Cardiac muscle cell (in vitro differentiated cells and primary cell): ENCODE measurements around the gene SORL1-AS1.

ENCODE experiments used
- DNase-seq, 2 donors: peaks; one replicate each; pipeline versions ENCODE4 v3.0.0 to v3.0.0-alpha.2; 2010 to 2017; ENCODE audit warnings: low read depth in 1 of 2, low spot score in 1 of 2
- H3K27ac ChIP-seq: fragments of 200-600 bp; sonication (generic); 2 replicates; pipeline ENCODE4 v1.5.1; 2016
- H3K27me3 ChIP-seq: fragments of 200-600 bp; sonication (generic); 2 replicates; pipeline ENCODE4 v1.6.0; 2016; ENCODE audit warnings: control low read depth
- H3K36me3 ChIP-seq: fragments of 200-600 bp; sonication (generic); 2 replicates; pipeline ENCODE4 v1.5.1; 2016; ENCODE audit warnings: control low read depth
- H3K4me1 ChIP-seq: fragments of 200-600 bp; sonication (generic); 2 replicates; pipeline ENCODE4 v1.8.1; 2017; ENCODE audit warnings: low read depth, mild to moderate bottlenecking, mixed run types
- H3K4me3 ChIP-seq: fragments of 200-600 bp; sonication (generic); 2 replicates; pipeline ENCODE4 v1.5.1; 2016; ENCODE audit warnings: mild to moderate bottlenecking
- H3K9me3 ChIP-seq: fragments of 200-600 bp; sonication (generic); 2 replicates; pipeline ENCODE4 v1.5.1; 2017; ENCODE audit warnings: low read depth, mild to moderate bottlenecking, control low read depth
- CTCF ChIP-seq: IDR thresholded peaks from 2 replicates; pipeline ENCODE4 v1.5.1; 2012; ENCODE audit warnings: low read depth, mild to moderate bottlenecking, low read length

Gene SORL1-AS1

GRCh38 chr11:121445071-121445768 is 7.5 kb downstream of the SORL1-AS1 start:
- H3K4me1 ChIP-seq = no peaks in the 10 kb centered on the region
- H3K27ac ChIP-seq = no peak overlapping the region
- TF ChIP-seq CTCF = no peak
- DNase-seq = no peak
- no peaks in the 10 kb centered on the region for H3K36me3 ChIP-seq
- H3K27me3 ChIP-seq = no peaks in the 10 kb centered on the region
- H3K4me3 ChIP-seq = no peak overlapping the region
- H3K9me3 ChIP-seq = no peaks in the 10 kb centered on the region

- no peaks in the 10 kb centered on the region for H3K9me3 ChIP-seq
- DNase-seq = no peak
- no peaks in the 10 kb centered on the region for H3K4me1 ChIP-seq
Observed at GRCh38 chr11:121444526-121444925, 8.2 kb downstream of the SORL1-AS1 start.

GRCh38 chr11:121443688-121444275 is 9.0 kb downstream of the SORL1-AS1 start:
- Histone ChIP-seq H3K9me3 (no peaks in the 10 kb centered on the region), H3K36me3 (no peaks in the 10 kb centered on the region), H3K27ac (no peak overlapping the region), H3K27me3 (no peaks in the 10 kb centered on the region), H3K4me1 (no peaks in the 10 kb centered on the region), H3K4me3 (no peak overlapping the region)
- no peak for DNase-seq
- no peak for TF ChIP-seq CTCF

More at GRCh38 chr11:121444526-121444925, 8.2 kb downstream of the SORL1-AS1 start:
- Histone ChIP-seq H3K27ac (no peak overlapping the region), H3K4me3 (no peak overlapping the region), H3K27me3 (no peaks in the 10 kb centered on the region), H3K36me3 (no peaks in the 10 kb centered on the region)
- no peak for TF ChIP-seq CTCF

GRCh38 chr11:121441521-121441920 is 11.2 kb downstream of the SORL1-AS1 start:
- Histone ChIP-seq H3K36me3 (no peaks in the 10 kb centered on the region), H3K9me3 (no peaks in the 10 kb centered on the region), H3K4me3 (no peak overlapping the region), H3K4me1 (no peaks in the 10 kb centered on the region), H3K27ac (no peak overlapping the region), H3K27me3 (no peaks in the 10 kb centered on the region)
- no peak for TF ChIP-seq CTCF
- DNase-seq = no peak

- Histone ChIP-seq H3K36me3 (no peaks in the 10 kb centered on the region), H3K27ac (no peak overlapping the region), H3K9me3 (no peaks in the 10 kb centered on the region), H3K27me3 (no peaks in the 10 kb centered on the region), H3K4me1 (no peaks in the 10 kb centered on the region), H3K4me3 (no peak overlapping the region)
- DNase-seq = no peak
- no peak for TF ChIP-seq CTCF
Observed at GRCh38 chr11:121439759-121440158, 13.0 kb downstream of the SORL1-AS1 start.
